GM23338 (cell line): ENCODE measurements around the gene MDM4. TPM values are rescaled to one million over a fixed set of nuclear protein-coding genes. Genes with fewer than 3 reads are reported as not detected.

Experiments
- ATAC-seq: fragments of 200-7000 bp; cut with Tn5 transposase; 3 replicates; pipeline ENCODE4 v1.9.1; 2020
- DNase-seq: peaks from one replicate; pipeline ENCODE4 v3.0.0-alpha.2; 2015; ENCODE audit warnings: low spot score
- H2AFZ ChIP-seq: fragments of 200-600 bp; sonication (generic); 2 replicates; pipeline ENCODE4 v1.8.0; 2016; ENCODE audit warnings: antibody characterized with exemption, mild to moderate bottlenecking, moderate library complexity
- H3F3A ChIP-seq: fragments of 200-600 bp; sonication (generic); replicated peaks from 2 replicates; pipeline ENCODE4 v1.8.0; 2017; ENCODE audit warnings: antibody characterized with exemption, mixed run types, low read depth
- H3K27ac ChIP-seq: fragments of 200-600 bp; sonication (generic); 2 replicates; pipeline ENCODE4 v1.6.1; 2016; ENCODE audit warnings: low read depth
- H3K27me3 ChIP-seq: fragments of 200-600 bp; sonication (generic); 2 replicates; pipeline ENCODE4 v1.8.0; 2016; ENCODE audit warnings: mild to moderate bottlenecking, mixed run types, moderate library complexity; ENCODE audit not compliant: insufficient read depth
- H3K36me3 ChIP-seq: fragments of 200-600 bp; sonication (generic); 2 replicates; pipeline ENCODE4 v1.8.0; 2016; ENCODE audit warnings: mild to moderate bottlenecking; ENCODE audit not compliant: insufficient read depth
- H3K4me1 ChIP-seq: fragments of 200-600 bp; sonication (generic); 2 replicates; pipeline ENCODE4 v1.8.0; 2016; ENCODE audit warnings: mild to moderate bottlenecking, moderate library complexity; ENCODE audit not compliant: insufficient read depth
- H3K4me2 ChIP-seq: fragments of 200-600 bp; sonication (generic); 2 replicates; pipeline ENCODE4 v1.7.1; 2017; ENCODE audit warnings: mixed run types
- H3K4me3 ChIP-seq: fragments of 200-600 bp; sonication (generic); 2 replicates; pipeline ENCODE4 v1.6.1; 2016; ENCODE audit warnings: mixed run types
- H3K79me2 ChIP-seq: fragments of 200-600 bp; sonication (generic); replicated peaks from 2 replicates; pipeline ENCODE4 v1.8.0; 2017; ENCODE audit warnings: mild to moderate bottlenecking; ENCODE audit not compliant: insufficient read depth
- H3K9me2 ChIP-seq: fragments of 200-600 bp; sonication (generic); 2 replicates; pipeline ENCODE4 v1.8.0; 2017; ENCODE audit not compliant: insufficient read depth
- H4K20me1 ChIP-seq: fragments of 200-600 bp; sonication (generic); replicated peaks from 2 replicates; pipeline ENCODE4 v1.8.0; 2017; ENCODE audit warnings: mild to moderate bottlenecking; ENCODE audit not compliant: insufficient read depth
- H3K27ac Mint-ChIP-seq: 2 replicates; pipeline ENCODE4 v1.8.0; 2020; ENCODE audit warnings: inconsistent platforms, mild to moderate bottlenecking, moderate library complexity, mixed read lengths
- H3K27me3 Mint-ChIP-seq: 3 replicates; pipeline ENCODE4 v1.8.0; 2022; ENCODE audit warnings: low read depth, mild to moderate bottlenecking, moderate library complexity, mixed read lengths, inconsistent platforms; ENCODE audit not compliant: insufficient read depth, poor library complexity
- H3K36me3 Mint-ChIP-seq: 3 replicates; pipeline ENCODE4 v1.8.0; 2021; ENCODE audit warnings: low read depth, mild to moderate bottlenecking, inconsistent platforms, moderate library complexity, mixed read lengths
- H3K4me1 Mint-ChIP-seq: 3 replicates; pipeline ENCODE4 v1.8.0; 2020; ENCODE audit warnings: mild to moderate bottlenecking, inconsistent platforms, mixed read lengths
- H3K4me3 Mint-ChIP-seq: 3 replicates; pipeline ENCODE4 v1.8.0; 2021; ENCODE audit warnings: moderate library complexity, mild to moderate bottlenecking, inconsistent platforms, mixed read lengths
- H3K9me3 Mint-ChIP-seq: 3 replicates; pipeline ENCODE4 v1.8.0; 2020; ENCODE audit warnings: moderate library complexity, mild to moderate bottlenecking, inconsistent platforms, mixed read lengths
- CREB1 ChIP-seq: fragments of 250-450 bp; sonication (Bioruptor Pico); IDR thresholded peaks from 2 replicates; pipeline ENCODE4 v1.5.0; 2020; ENCODE audit warnings: low read depth, mild to moderate bottlenecking, moderate library complexity
- EZH2 ChIP-seq: fragments of 200-600 bp; sonication (generic); IDR thresholded peaks from one replicate; pipeline ENCODE4 v1.8.0; 2017; ENCODE audit warnings: antibody characterized with exemption, mild to moderate bottlenecking, low read depth; ENCODE audit not compliant: unreplicated experiment
- EZH2phosphoT487 ChIP-seq: fragments of 200-600 bp; sonication (generic); IDR thresholded peaks from one replicate; pipeline ENCODE4 v1.8.1; 2018; ENCODE audit warnings: antibody characterized with exemption; ENCODE audit not compliant: unreplicated experiment
- JUNB ChIP-seq: IDR thresholded peaks from one replicate; pipeline ENCODE4 v1.6.1; 2016; ENCODE audit warnings: antibody characterized with exemption; ENCODE audit not compliant: unreplicated experiment
- NANOG ChIP-seq: IDR thresholded peaks from 2 replicates; pipeline ENCODE4 v1.6.1; 2016; ENCODE audit warnings: antibody characterized with exemption, borderline replicate concordance
- POLR2AphosphoS5 ChIP-seq: IDR thresholded peaks from 2 replicates; pipeline ENCODE4 v1.6.1; 2016; ENCODE audit warnings: antibody characterized with exemption, low read depth
- REST ChIP-seq: IDR thresholded peaks from one replicate; pipeline ENCODE4 v1.6.1; 2018; ENCODE audit warnings: antibody characterized with exemption; ENCODE audit not compliant: unreplicated experiment
- STAT1 ChIP-seq: IDR thresholded peaks from one replicate; pipeline ENCODE4 v1.6.1; 2016; ENCODE audit warnings: antibody characterized with exemption; ENCODE audit not compliant: unreplicated experiment
- ZNF114 ChIP-seq: fragments of 250-450 bp; sonication (Bioruptor Pico); IDR thresholded peaks from 2 replicates; pipeline ENCODE4 v1.5.0; 2020; ENCODE audit warnings: mild to moderate bottlenecking, moderate library complexity
- ZNF331 ChIP-seq: fragments of 250-450 bp; sonication (Bioruptor Pico); IDR thresholded peaks from 2 replicates; pipeline ENCODE4 v1.5.0; 2020; ENCODE audit warnings: low read depth, mild to moderate bottlenecking, moderate library complexity
- ZNF462 ChIP-seq: fragments of 250-450 bp; sonication (Bioruptor Pico); IDR thresholded peaks from 2 replicates; pipeline ENCODE4 v1.5.0; 2020; ENCODE audit warnings: mild to moderate bottlenecking, moderate library complexity
- polyA plus RNA-seq: library from polyadenylated mRNA; unstranded; fragments of >200 nt; fragmentation: Nextera tagmentation; extraction: Ambion mirVana; gene quantifications from 2 replicates; pipeline ENCODE4 v1.2.1, GENCODE V29; 2016
- total RNA-seq: library from RNA; depleted of rRNA; stranded (reverse); fragments of >200 nt; shearing (Covaris generic); gene quantifications from 2 replicates; pipeline ENCODE4 v1.2.3, GENCODE V29; 2014
- TF ChIP-seq, protein P1 (sequence below), 2 experiments: fragments of 200-600 bp in 1 of 2; sonication (generic) in 1 of 2; conservative IDR thresholded peaks; 2 replicates each; pipeline versions ENCODE4 v1.5.1 to v1.6.1; 2016 to 2017; ENCODE audit warnings: antibody characterized with exemption in 2 of 2, low read depth in 2 of 2, mild to moderate bottlenecking in 2 of 2, moderate library complexity in 1 of 2
- TF ChIP-seq, protein P2 (sequence below): IDR thresholded peaks from 2 replicates; pipeline ENCODE4 v1.6.1; 2016; ENCODE audit warnings: antibody characterized with exemption

The MDM4 gene
- total and polyA plus RNA-seq, 2 experiments from 2014 or later = 24.8 to 56.1 TPM

DNA sequence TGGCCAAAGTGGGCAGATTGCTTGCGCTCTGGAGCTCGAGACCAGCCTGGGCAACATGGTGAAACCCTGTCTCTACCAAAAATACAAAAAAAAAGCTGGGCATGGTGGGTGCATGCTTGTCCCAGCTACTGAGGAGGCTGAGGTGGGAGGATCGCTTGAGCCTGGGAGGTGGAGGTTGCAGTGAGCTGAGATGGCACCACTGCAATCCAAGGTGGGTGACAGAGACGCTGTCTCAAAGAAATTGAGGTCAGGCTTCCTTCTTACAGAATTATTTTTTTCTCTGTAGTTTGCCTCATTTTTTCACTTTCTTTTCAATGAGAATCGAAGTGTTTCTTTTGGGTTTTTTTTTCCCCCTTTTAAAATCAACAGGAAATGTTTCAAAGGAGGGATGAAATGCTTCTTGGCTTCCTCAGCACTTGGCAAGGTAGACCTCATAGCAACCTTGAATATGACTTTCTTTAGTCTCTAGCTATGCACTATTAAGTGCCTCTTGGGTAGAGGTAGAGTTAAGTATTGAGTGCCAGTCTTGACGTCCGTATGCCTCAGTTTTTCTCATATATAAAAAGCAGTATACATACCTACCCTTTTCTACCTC, 40.3 kb downstream of the MDM4 start:
- H3K9me3 Mint-ChIP-seq = no peaks in the 10 kb centered on the region; the same call in 1 of the 3 replicates
- Histone ChIP-seq H3K79me2 (no peaks in the 10 kb centered on the region), H3K27ac (no peak overlapping the region), H3F3A (no peaks in the 10 kb centered on the region), H3K4me1 (peaks cover 9% of the 10 kb centered on the region; the same call in 1 of the 2 replicates), H3K36me3 (peaks cover 2% of the 10 kb centered on the region), H2AFZ (no peak overlapping the region), H4K20me1 (no peaks in the 10 kb centered on the region), H3K4me3 (no peak overlapping the region), H3K4me2 (no peak overlapping the region), H3K9me2 (no peaks in the 10 kb centered on the region), H3K27me3 (no peaks in the 10 kb centered on the region)
- no peak overlapping the region for H3K4me3 Mint-ChIP-seq
- no peak overlapping the region for H3K27ac Mint-ChIP-seq
- TF ChIP-seq ZNF462 (no peak), POLR2AphosphoS5 (no peak), ZNF114 (CRISPR knock-in tag) (no peak), CREB1 (CRISPR knock-in tag) (no peak), REST (no peak), EZH2 (no peak), NANOG (no peak), STAT1 (no peak), ZNF331 (no peak), EZH2phosphoT487 (no peak), JUNB (no peak)
- TF ChIP-seq, protein P1, sequence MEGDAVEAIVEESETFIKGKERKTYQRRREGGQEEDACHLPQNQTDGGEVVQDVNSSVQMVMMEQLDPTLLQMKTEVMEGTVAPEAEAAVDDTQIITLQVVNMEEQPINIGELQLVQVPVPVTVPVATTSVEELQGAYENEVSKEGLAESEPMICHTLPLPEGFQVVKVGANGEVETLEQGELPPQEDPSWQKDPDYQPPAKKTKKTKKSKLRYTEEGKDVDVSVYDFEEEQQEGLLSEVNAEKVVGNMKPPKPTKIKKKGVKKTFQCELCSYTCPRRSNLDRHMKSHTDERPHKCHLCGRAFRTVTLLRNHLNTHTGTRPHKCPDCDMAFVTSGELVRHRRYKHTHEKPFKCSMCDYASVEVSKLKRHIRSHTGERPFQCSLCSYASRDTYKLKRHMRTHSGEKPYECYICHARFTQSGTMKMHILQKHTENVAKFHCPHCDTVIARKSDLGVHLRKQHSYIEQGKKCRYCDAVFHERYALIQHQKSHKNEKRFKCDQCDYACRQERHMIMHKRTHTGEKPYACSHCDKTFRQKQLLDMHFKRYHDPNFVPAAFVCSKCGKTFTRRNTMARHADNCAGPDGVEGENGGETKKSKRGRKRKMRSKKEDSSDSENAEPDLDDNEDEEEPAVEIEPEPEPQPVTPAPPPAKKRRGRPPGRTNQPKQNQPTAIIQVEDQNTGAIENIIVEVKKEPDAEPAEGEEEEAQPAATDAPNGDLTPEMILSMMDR (conservative IDR thresholded peaks at IDR 0.05; ENCODE audit: low read depth in 2 of 2) = no peak
- TF ChIP-seq, protein P2, sequence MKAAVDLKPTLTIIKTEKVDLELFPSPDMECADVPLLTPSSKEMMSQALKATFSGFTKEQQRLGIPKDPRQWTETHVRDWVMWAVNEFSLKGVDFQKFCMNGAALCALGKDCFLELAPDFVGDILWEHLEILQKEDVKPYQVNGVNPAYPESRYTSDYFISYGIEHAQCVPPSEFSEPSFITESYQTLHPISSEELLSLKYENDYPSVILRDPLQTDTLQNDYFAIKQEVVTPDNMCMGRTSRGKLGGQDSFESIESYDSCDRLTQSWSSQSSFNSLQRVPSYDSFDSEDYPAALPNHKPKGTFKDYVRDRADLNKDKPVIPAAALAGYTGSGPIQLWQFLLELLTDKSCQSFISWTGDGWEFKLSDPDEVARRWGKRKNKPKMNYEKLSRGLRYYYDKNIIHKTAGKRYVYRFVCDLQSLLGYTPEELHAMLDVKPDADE = no peak
- no peak for DNase-seq
- H3K4me1 Mint-ChIP-seq = peaks cover 15% of the 10 kb centered on the region
- no peak for ATAC-seq
- H3K27me3 Mint-ChIP-seq = peaks cover 3% of the 10 kb centered on the region
- peaks cover 11% of the 10 kb centered on the region for H3K36me3 Mint-ChIP-seq
